Adipocyte (in vitro differentiated cells): ENCODE results near the gene ASTN2.

Experiments used
- DNase-seq: peaks from one replicate; pipeline ENCODE4 v3.0.0-alpha.2; 2015; ENCODE audit warnings: low read depth
- H3K27me3 ChIP-seq: replicated peaks from 2 replicates; pipeline ENCODE4 v1.7.0; 2013; ENCODE audit warnings: mild to moderate bottlenecking, low read length, moderate library complexity; ENCODE audit not compliant: control insufficient read depth, insufficient read depth
- H3K36me3 ChIP-seq: 2 replicates; pipeline ENCODE4 v1.7.0; 2013; ENCODE audit warnings: low read length, mild to moderate bottlenecking, moderate library complexity; ENCODE audit not compliant: control insufficient read depth, insufficient read depth, severe bottlenecking
- H3K4me1 ChIP-seq: 2 replicates; pipeline ENCODE4 v1.7.0; 2013; ENCODE audit warnings: mild to moderate bottlenecking, low read length, moderate library complexity; ENCODE audit not compliant: control insufficient read depth, insufficient read depth
- H3K4me3 ChIP-seq: 2 replicates; pipeline ENCODE4 v1.7.0; 2013; ENCODE audit warnings: mild to moderate bottlenecking, low read length, moderate library complexity
- H3K9ac ChIP-seq: 2 replicates; pipeline ENCODE4 v1.7.0; 2013; ENCODE audit warnings: mild to moderate bottlenecking, low read length, moderate library complexity
- H3K9me3 ChIP-seq: 2 replicates; pipeline ENCODE4 v1.7.0; 2013; ENCODE audit warnings: mild to moderate bottlenecking, low read length, moderate library complexity; ENCODE audit not compliant: control insufficient read depth

ASTN2 gene

DNA sequence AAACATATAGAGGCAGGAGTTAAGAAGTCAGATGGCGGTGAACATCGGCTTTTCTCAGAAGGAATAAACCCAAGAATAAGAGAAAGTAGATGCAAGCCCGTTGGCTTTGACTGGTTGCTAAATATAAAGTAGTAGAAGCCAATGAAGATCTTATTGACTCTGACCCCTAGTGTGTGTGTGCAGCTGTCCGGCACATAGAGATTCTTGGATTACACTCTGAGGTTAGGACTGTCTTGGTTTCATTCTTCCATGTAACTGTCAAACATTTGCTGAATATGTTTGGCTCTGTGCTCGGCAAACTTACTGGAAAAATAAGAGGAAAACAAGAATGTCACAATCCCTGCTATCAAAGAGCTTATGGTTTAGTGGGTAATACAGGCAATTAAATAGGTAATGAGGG is 54.9 kb downstream of the ASTN2 start:
- no peak overlapping the region for H3K9ac ChIP-seq
- H3K4me1 ChIP-seq = no peaks in the 10 kb centered on the region
- DNase-seq = no peak
- H3K9me3 ChIP-seq = no peaks in the 10 kb centered on the region
- no peaks in the 10 kb centered on the region for H3K36me3 ChIP-seq
- H3K4me3 ChIP-seq = no peak overlapping the region
- no peaks in the 10 kb centered on the region for H3K27me3 ChIP-seq

DNA sequence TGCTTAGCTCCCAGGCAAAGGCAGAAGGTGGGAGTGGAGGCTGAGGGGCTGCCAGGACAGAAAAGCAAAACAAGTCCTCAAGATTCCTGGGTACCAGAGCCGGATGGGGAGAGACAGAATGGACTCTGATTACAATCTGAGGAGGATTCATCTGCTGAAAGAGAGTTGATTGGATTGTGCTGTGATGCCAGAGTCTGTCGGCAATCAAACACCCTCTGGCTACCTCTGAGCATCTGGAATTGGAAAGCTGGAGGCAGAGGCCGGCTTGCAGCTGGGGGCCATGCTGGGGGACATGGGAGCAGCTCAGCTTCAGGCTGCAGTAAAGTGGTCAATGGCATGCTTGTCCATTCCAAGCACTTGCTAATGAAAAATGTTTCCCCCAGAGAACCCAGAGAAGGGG is 59.3 kb downstream of the ASTN2 start:
- peaks cover 4% of the 10 kb centered on the region for H3K9me3 ChIP-seq
- H3K27me3 ChIP-seq = peaks cover 5% of the 10 kb centered on the region
- H3K9ac ChIP-seq = no peak overlapping the region
- no peaks in the 10 kb centered on the region for H3K36me3 ChIP-seq
- H3K4me1 ChIP-seq = no peaks in the 10 kb centered on the region
- DNase-seq = no peak
- H3K4me3 ChIP-seq = no peak overlapping the region

DNA sequence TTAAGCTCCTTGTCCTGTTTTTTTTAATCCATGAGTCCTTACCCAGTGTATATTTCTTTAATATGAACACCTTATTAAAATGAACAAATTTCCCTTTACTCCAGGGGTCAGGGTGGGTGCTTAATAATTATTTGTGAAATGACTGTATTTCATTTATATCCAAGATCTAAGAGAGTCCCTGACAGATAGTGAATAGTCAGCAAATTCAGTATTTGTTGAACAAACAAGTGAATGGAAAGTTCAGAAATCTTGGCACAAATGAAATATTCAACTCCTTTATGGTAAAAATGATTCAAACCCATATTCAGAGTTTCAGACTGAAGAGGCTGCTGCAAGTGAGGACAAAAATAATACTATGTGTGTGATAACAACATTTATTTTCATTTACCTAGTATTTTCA is 59.9 kb downstream of the ASTN2 start:
- no peaks in the 10 kb centered on the region for H3K4me1 ChIP-seq
- peaks cover 4% of the 10 kb centered on the region for H3K9me3 ChIP-seq
- no peak for DNase-seq
- no peak overlapping the region for H3K9ac ChIP-seq
- H3K27me3 ChIP-seq = peaks cover 5% of the 10 kb centered on the region
- no peak overlapping the region for H3K4me3 ChIP-seq
- H3K36me3 ChIP-seq = no peaks in the 10 kb centered on the region

DNA sequence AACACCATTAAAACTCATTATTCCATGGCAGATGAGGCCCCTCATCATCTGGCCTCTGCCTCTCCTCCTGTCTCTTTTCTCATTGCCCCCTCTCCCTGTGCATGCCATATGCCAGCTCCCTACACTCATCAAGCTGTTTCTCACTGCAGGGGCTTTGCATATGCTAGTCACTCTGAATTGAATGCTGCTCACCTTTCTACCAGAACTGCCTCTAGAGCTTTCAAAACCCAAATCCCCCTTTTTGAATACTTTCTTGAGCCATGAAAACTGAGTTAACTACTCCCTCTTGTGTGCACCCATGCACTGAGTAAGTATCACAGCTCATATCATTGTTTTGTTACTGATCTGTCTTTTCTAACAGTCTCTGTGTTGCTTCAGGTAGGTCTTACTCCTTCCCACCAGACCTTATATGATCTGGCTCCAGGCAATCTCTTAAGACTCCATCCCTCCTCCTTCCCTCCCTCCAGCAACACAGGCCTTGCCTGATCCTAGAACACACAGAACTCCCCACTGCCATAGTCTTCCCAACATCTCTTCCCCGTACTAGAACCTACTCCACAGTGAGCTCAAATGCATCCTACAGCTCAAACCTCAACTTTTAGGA is 60.5 kb downstream of the ASTN2 start:
- DNase-seq = no peak
- no peaks in the 10 kb centered on the region for H3K4me1 ChIP-seq
- peaks cover 4% of the 10 kb centered on the region for H3K9me3 ChIP-seq
- H3K4me3 ChIP-seq = no peak overlapping the region
- no peak overlapping the region for H3K9ac ChIP-seq
- peaks cover 5% of the 10 kb centered on the region for H3K27me3 ChIP-seq
- H3K36me3 ChIP-seq = no peaks in the 10 kb centered on the region

DNA sequence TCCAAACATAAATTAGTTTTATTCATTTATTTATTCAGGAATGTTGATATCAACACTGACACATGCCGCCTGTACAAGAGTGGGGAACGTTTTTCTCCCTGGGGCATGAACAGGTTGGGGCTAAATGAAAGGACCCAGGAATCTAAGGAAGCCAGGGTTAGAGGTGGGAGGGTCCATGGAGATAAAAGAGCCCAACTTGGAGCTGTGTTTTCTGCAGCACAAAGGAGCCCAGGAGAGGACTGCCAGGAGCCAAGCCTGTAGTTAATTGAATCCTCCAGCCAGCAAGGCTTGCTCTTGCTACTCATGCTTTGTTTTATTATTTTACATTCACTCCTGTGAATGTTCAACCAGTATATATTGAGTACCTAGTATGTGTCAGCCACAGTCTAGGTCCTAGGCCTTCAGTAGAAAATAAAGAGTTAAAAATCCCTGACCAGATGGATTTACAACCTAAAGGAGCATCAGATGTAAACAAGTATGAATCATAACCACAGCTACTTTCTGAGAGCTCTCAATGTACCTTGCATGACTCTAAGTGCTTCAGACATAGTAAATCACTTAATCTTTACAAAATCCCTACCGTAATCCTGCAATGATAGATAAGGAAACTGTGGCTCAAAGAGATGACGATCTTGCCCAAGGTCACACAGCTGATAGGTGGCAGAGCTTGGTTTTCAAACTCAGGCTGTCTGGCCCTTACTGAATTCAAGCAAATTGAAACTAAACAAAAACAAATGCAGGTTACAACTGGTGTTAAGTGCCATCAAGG is 69.8 kb downstream of the ASTN2 start:
- H3K27me3 ChIP-seq = no peaks in the 10 kb centered on the region
- no peaks in the 10 kb centered on the region for H3K9me3 ChIP-seq
- H3K4me3 ChIP-seq = no peak overlapping the region
- H3K4me1 ChIP-seq = no peaks in the 10 kb centered on the region
- DNase-seq = no peak
- H3K36me3 ChIP-seq = no peaks in the 10 kb centered on the region
- H3K9ac ChIP-seq = no peak overlapping the region

DNA sequence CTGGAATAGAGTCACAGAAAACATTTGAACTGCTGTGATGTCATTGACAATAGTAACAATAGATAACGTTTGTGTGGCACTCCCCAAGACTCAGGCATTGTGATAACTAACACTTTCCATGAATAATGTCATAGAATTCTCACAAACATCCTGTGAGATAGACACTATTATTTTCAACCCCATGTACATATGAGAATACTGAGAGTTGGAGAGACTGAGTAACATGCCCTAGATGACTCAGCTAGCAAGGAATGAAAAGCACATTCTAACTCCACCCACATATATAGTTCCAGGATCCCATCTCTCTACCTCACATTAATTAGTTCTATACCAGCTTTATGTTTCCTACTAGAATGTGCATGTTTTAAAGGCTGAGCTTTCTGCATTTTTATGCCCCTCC is 71.4 kb downstream of the ASTN2 start:
- H3K9me3 ChIP-seq = no peaks in the 10 kb centered on the region
- H3K4me1 ChIP-seq = no peaks in the 10 kb centered on the region
- H3K4me3 ChIP-seq = no peak overlapping the region
- no peak overlapping the region for H3K9ac ChIP-seq
- H3K27me3 ChIP-seq = no peaks in the 10 kb centered on the region
- no peaks in the 10 kb centered on the region for H3K36me3 ChIP-seq
- DNase-seq = no peak

DNA sequence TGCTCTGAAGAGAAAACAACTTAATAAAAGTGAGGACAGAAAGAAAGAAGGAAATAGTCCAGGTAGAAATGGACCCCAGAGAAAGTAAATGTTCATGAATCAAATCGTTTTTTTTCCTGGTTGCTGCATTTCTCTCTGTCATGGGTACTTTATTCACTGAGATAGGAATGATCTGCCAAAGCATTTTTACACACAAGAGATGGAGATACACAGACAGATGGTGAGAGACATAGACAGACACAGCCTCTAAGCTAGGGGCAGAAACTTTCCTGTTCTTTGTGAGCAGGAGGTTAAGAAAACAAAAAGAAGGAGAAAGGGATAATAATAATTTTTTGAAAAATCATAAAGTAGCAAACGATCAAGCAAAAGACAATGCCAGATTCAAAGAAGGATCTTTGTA is 73.7 kb downstream of the ASTN2 start:
- H3K9ac ChIP-seq = no peak overlapping the region
- H3K36me3 ChIP-seq = no peaks in the 10 kb centered on the region

DNA sequence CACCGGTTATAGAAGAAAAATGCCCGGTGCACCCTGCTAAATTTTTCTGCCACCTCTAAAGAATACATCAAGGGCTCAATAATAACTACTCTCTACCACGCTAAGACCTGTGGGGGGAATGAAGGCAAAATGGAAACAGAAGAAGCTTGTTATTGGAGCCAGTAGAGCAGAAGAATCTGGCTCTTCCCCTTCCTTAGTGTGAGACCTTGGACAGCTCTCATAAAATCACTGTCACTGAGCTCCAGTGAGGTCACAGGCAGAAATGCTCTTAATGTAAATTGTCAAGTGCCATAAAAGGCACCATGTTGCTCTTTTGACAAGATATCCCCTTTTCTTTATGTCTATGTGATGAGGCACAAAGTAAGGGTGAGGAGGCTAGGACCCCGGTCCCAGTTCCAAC is 74.4 kb downstream of the ASTN2 start:
- no peak overlapping the region for H3K4me3 ChIP-seq
- H3K9me3 ChIP-seq = no peaks in the 10 kb centered on the region
- no peak for DNase-seq
- no peaks in the 10 kb centered on the region for H3K27me3 ChIP-seq
- no peak overlapping the region for H3K9ac ChIP-seq
- no peaks in the 10 kb centered on the region for H3K36me3 ChIP-seq
- no peaks in the 10 kb centered on the region for H3K4me1 ChIP-seq

More for the DNA sequence above, 73.7 kb downstream of the ASTN2 start:
- H3K4me3 ChIP-seq = no peak overlapping the region
- H3K27me3 ChIP-seq = no peaks in the 10 kb centered on the region
- no peaks in the 10 kb centered on the region for H3K9me3 ChIP-seq
- DNase-seq = no peak
- H3K4me1 ChIP-seq = no peaks in the 10 kb centered on the region

DNA sequence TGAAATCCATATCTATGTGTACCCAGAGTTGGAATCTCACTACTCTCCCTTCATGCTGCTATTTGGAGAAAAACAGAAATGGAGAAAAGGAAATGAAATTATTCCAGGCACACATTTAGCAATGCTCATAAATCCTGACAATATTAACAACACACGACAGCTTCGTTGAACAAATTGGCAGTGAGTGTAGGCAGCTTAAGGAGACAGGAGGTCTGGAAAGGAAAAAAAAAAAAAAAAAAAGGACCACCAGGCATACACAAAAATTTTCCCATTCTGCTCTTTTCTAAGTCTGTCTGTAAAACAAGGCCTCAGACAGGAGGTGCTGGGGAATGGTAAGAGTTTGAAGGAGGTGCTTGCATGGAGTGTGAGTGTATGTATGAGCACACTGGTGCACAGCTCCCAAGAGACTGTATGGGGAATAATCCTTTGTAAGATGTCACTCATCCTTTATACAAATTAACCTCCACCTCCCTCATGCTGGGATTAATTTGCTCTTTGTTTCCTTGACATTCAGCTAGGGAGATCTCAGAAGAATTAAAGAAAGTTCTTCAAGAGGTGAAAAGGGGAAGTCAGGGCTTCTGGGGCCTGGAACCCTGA is 78.9 kb downstream of the ASTN2 start:
- no peak for DNase-seq
- Histone ChIP-seq H3K9ac (no peak overlapping the region), H3K27me3 (no peaks in the 10 kb centered on the region), H3K4me3 (no peak overlapping the region), H3K36me3 (no peaks in the 10 kb centered on the region), H3K4me1 (no peaks in the 10 kb centered on the region), H3K9me3 (no peaks in the 10 kb centered on the region)

DNA sequence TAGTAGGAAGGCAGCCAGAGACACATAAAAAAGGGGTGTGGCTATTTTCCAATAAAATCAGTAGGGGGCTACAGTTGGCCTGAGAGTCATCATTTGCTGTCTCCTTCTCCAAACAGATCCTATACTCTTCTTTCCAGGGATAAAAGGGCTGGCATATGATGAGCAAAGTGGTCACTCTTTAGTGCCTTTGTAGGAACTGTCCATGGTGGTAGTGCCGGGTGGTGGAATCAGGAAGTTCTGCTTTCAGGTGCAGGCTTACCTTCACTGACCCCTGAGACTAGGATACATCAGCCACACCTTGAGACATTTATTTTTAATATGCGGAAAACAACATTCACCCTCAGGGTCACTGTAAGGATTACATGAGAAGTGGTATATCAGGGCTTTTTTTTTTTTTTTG is 80.8 kb downstream of the ASTN2 start:
- no peak overlapping the region for H3K4me3 ChIP-seq
- no peaks in the 10 kb centered on the region for H3K4me1 ChIP-seq
- H3K27me3 ChIP-seq = no peaks in the 10 kb centered on the region
- H3K36me3 ChIP-seq = no peaks in the 10 kb centered on the region
- H3K9ac ChIP-seq = no peak overlapping the region
- H3K9me3 ChIP-seq = no peaks in the 10 kb centered on the region
- DNase-seq = no peak

DNA sequence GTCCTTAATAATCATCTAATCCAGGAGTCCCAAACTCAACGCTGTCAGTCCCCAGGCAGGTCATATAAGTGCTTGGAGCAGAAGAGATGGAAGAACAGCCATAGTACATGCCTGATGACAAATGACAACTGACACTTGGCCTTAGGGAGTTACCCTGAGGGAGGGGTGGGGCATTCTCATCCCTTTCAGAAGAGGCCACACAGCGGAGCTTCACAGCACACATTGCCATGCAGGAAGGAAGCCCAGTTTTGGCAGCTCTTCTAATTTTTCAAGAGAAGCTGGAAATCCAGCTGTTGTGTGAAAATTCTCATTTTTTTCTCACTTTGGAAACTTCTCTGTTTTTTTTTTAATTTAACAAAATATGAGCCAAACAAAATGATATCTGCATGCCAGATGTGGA is 89.0 kb downstream of the ASTN2 start:
- H3K4me3 ChIP-seq = no peak overlapping the region
- DNase-seq = no peak
- H3K4me1 ChIP-seq = no peaks in the 10 kb centered on the region
- peaks cover 6% of the 10 kb centered on the region for H3K27me3 ChIP-seq
- no peak overlapping the region for H3K9ac ChIP-seq
- H3K36me3 ChIP-seq = no peaks in the 10 kb centered on the region
- H3K9me3 ChIP-seq = no peaks in the 10 kb centered on the region
